Adipocyte (in vitro differentiated cells): ENCODE results near the gene GPR137B.

Source experiments
- DNase-seq: peaks from one replicate; pipeline ENCODE4 v3.0.0-alpha.2; 2015; ENCODE audit warnings: low read depth
- H3K27me3 ChIP-seq: replicated peaks from 2 replicates; pipeline ENCODE4 v1.7.0; 2013; ENCODE audit warnings: mild to moderate bottlenecking, low read length, moderate library complexity; ENCODE audit not compliant: control insufficient read depth, insufficient read depth
- H3K36me3 ChIP-seq: 2 replicates; pipeline ENCODE4 v1.7.0; 2013; ENCODE audit warnings: low read length, mild to moderate bottlenecking, moderate library complexity; ENCODE audit not compliant: control insufficient read depth, insufficient read depth, severe bottlenecking
- H3K4me1 ChIP-seq: 2 replicates; pipeline ENCODE4 v1.7.0; 2013; ENCODE audit warnings: mild to moderate bottlenecking, low read length, moderate library complexity; ENCODE audit not compliant: control insufficient read depth, insufficient read depth
- H3K4me3 ChIP-seq: 2 replicates; pipeline ENCODE4 v1.7.0; 2013; ENCODE audit warnings: mild to moderate bottlenecking, low read length, moderate library complexity
- H3K9ac ChIP-seq: 2 replicates; pipeline ENCODE4 v1.7.0; 2013; ENCODE audit warnings: mild to moderate bottlenecking, low read length, moderate library complexity
- H3K9me3 ChIP-seq: 2 replicates; pipeline ENCODE4 v1.7.0; 2013; ENCODE audit warnings: mild to moderate bottlenecking, low read length, moderate library complexity; ENCODE audit not compliant: control insufficient read depth

The GPR137B gene

DNA sequence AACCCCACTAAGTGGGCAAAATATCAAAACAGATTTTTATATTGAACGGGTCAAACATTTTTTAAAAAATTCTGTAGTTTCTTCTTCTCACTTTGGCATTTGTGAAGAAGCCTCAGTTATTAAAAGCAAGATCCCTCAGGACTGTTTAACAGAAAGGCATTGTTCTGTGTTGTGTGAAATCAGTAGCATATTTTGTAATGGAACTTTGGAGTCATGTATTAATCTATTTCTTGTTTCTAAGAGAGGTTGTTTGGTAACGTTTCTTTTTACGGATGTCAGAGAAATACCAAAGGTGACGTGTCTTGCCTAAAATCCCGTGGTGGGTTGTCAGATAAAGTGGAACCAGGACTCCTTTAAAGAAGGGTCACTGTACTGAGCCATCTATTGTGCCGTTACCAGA is 23.7 kb downstream of the GPR137B start:
- no peak overlapping the region for H3K9ac ChIP-seq
- H3K27me3 ChIP-seq = no peaks in the 10 kb centered on the region
- H3K4me3 ChIP-seq = no peak overlapping the region
- H3K36me3 ChIP-seq = no peaks in the 10 kb centered on the region
- DNase-seq = no peak
- peaks cover 10% of the 10 kb centered on the region for H3K4me1 ChIP-seq
- H3K9me3 ChIP-seq = peaks cover 14% of the 10 kb centered on the region

DNA sequence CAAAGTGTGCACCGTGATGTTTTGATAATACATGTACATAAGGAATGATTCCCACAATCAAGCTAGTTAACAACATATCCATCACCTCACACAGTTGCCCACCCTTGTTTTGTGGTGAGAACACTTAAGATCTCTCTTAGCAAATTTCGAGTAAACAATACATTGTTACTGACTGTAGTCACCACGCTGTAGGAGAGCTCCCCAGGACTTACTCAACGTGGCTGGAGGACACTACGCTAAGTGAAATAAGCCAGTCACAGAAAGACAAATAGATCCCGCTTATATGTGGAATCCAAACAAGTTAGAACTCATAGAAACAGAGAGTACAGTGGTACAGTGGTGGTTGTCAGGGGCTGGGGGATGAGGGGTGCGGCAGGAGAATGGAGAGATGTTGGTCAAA is 24.8 kb downstream of the GPR137B start:
- Histone ChIP-seq H3K36me3 (no peaks in the 10 kb centered on the region), H3K27me3 (no peaks in the 10 kb centered on the region), H3K4me1 (peaks cover 13% of the 10 kb centered on the region), H3K4me3 (no peak overlapping the region), H3K9me3 (peaks cover 3% of the 10 kb centered on the region), H3K9ac (no peak overlapping the region)
- DNase-seq = no peak

DNA sequence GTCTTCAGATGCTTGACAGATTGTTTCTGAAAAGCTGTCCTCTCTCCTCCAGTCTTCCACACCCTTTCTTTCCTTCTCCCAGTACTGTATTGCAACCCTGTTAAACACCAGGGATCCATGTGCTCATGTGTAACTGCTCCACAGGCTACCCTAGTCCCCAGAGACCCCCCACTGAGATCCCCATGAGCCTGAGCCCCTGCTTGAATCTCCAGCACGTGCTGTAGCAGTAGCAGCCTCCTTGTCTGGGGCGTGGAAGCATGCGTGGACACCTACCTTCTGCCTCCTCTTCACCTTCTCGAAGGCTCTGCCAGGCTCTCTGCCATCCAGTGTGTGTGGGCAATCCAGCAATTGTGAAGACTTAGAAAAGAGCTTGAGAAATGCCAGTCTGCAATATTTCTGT is 25.2 kb downstream of the GPR137B start:
- no peak for DNase-seq
- no peak overlapping the region for H3K9ac ChIP-seq
- peaks cover 18% of the 10 kb centered on the region for H3K4me1 ChIP-seq
- H3K4me3 ChIP-seq = no peak overlapping the region
- H3K36me3 ChIP-seq = no peaks in the 10 kb centered on the region
- H3K27me3 ChIP-seq = no peaks in the 10 kb centered on the region
- no peaks in the 10 kb centered on the region for H3K9me3 ChIP-seq

DNA sequence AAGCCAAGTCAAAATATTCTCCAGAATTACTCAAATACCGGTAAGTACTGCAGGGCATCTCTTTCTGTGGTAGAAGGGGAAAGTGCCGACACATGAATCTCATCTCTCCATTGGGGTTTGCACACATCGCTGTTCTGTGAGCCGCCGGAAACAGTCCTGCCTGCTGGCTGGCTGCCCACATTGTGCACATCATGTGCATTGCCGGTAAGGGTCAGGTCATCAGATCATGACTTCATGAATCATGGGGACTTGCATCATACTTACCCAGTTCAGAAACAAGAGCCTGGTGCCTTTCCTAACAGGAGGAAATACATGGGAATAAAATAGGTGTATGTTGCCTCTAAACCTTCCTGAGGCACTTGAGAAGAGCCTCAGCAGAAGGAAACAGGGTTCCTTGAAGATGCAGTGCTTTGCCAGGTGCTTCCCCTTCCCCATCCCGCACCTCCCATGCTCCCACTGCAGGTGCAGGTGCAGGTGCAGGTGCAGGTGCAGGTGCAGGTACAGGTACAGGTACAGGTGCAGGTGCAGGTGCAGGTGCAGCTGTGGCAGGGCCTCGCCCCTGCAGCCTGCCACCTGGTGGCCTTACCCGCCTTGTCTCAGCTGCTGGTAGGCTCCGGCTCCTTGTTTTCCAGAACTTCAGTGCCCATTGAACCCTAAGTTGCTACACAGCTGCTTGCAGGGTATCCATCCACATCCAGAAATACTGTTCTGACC is 26.5 kb downstream of the GPR137B start:
- no peaks in the 10 kb centered on the region for H3K36me3 ChIP-seq
- peaks cover 18% of the 10 kb centered on the region for H3K4me1 ChIP-seq
- no peaks in the 10 kb centered on the region for H3K27me3 ChIP-seq
- no peak overlapping the region for H3K4me3 ChIP-seq
- H3K9ac ChIP-seq = no peak overlapping the region
- DNase-seq = no peak
- H3K9me3 ChIP-seq = no peaks in the 10 kb centered on the region

DNA sequence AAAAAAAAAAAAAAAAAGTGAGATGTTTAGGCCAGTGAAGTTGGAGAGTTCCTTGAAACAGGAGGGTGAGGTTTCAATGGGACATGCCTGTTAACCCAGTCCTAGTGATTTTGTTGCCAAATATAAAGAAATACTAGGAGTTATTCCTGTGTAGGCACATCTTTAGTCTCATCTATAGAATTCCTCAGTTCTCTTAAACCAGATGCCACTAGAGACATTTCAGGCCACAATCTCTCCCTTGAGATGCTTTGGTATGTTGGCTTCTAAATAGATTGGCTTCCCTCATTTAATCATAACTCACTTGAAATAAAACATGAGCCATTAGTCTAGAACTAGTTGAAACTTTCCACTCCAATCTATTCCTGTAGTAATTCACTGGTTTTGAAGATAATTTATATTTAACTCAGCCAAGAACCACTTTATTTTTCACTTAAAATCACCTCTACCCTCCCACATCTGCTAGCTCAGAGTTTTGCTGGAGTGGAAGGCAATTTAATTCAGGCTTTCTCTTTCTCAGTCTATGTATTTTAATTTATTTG is 29.8 kb downstream of the GPR137B start:
- no peak overlapping the region for H3K9ac ChIP-seq
- no peaks in the 10 kb centered on the region for H3K9me3 ChIP-seq
- H3K4me3 ChIP-seq = no peak overlapping the region
- H3K36me3 ChIP-seq = no peaks in the 10 kb centered on the region
- H3K4me1 ChIP-seq = peaks cover 18% of the 10 kb centered on the region
- DNase-seq = peak; percentile 49
- H3K27me3 ChIP-seq = no peaks in the 10 kb centered on the region

DNA sequence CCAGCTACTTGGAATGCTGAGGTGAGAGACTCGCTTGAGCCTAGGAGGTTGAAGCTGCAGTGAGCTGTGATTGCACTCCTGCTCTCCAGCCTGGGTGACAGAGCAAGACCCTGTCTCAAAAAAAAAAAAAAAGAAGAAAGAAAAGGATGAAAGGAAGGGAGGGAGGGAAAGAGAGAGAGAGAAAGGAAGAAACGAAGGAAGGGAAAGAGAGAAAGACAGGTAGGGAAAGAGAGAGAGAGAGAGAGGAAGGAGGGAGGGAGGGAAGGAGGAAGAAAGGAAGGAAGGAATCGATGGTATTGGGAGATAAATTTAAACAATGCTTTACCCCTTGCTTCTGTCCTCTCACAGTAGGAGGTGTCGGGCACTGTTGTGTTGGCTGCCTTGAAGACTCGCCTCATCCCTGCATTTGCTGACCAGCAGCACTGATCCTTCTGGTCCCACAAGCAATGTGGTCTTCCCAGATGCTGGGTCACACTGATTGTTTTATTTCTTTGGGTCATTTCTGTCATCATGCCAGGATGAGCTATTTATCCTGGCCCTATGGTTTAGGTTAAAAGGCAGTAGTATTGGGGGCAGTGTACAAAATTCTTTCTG is 30.9 kb downstream of the GPR137B start:
- no peak for DNase-seq
- H3K9ac ChIP-seq = no peak overlapping the region
- H3K9me3 ChIP-seq = no peaks in the 10 kb centered on the region
- peaks cover 18% of the 10 kb centered on the region for H3K4me1 ChIP-seq
- no peaks in the 10 kb centered on the region for H3K36me3 ChIP-seq
- H3K27me3 ChIP-seq = no peaks in the 10 kb centered on the region
- H3K4me3 ChIP-seq = no peak overlapping the region

DNA sequence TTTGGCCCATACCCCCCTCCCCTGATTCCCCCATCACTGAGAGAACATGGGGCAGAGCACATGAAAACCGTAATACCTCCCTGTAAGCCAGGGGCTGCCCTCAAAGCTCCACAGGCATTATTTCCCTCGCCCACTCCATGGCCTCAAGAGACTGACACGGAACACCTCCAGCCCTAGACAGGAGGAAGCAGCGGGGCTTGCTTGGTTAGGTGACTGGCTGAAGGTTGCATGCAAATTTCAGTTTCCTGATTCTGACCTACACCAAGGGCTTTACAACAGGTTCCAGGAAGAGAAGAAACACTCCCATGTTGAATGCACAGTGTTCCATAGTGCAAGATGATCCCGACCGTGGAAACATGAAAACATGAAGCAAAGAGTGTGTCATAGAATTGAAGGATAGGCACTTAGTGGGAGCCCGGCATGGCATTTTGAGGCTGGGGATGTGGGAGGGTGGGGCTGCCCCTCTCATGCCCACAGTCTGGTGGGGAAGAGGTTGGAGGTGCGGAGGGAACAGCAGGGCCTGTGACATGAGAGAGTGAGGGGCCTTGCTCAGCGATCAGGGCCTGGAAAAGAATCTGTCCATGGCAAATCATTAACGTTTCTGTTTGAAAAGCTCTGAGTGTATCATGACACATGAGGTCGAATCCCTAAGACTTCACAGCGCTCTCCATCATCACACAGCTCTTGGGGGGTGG is 33.5 kb downstream of the GPR137B start:
- Histone ChIP-seq H3K4me3 (no peak overlapping the region), H3K36me3 (peaks cover under 1% of the 10 kb centered on the region), H3K9ac (no peak overlapping the region)

DNA sequence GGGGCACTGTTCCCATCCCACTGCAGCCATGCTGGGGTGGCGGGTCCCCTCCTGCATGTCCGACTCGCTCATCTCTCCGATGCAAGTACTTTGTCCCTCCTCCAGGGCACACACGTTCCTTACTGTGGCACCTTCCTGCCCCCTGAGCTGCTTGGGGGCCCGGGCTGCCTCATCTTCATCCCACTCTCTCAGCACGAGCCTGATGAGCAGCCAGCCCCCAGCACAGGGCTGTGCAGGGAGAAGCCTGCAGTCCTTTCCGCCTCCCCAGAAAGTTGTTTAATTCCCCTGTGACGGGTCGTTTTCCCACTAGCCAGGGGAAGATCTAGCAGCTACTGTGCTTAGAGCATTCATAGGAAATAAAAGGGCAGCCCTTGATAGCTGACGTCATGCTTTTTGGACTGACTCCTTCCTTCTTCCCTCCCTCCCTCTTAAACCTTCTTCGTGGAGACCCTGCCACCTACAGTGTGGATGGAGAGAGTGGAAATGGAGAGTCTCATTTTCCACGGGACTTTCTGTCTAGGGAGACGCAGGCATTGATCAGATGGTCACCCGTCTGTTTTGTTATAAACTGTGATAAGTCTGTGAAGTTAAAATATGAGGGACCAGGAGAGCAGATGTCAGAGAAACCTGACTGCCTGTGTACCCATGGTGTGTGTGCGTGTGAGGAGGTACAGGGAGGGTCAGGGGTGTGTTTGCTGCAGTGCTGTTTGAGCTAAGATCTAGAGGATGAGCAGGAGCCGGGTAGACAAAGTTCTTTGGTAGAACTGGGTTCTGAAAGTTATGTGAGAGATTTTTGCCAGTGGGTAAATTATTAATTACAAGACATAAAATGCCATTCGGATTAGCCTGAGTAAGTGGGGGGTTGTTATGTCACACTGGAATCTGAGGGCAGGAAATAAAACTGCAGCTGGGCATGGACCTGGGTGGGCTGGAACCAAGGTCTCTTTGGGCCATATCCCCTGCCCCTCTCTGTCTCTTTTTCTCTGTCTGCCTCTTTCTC is 34.3 kb downstream of the GPR137B start:
- no peak overlapping the region for H3K4me3 ChIP-seq
- no peak overlapping the region for H3K9ac ChIP-seq
- no peaks in the 10 kb centered on the region for H3K27me3 ChIP-seq
- H3K36me3 ChIP-seq = peaks cover 8% of the 10 kb centered on the region
- DNase-seq = no peak
- H3K4me1 ChIP-seq = peaks cover 8% of the 10 kb centered on the region
- no peaks in the 10 kb centered on the region for H3K9me3 ChIP-seq

More for the DNA sequence above, 33.5 kb downstream of the GPR137B start:
- Histone ChIP-seq H3K4me1 (peaks cover 8% of the 10 kb centered on the region), H3K27me3 (no peaks in the 10 kb centered on the region), H3K9me3 (no peaks in the 10 kb centered on the region)
- DNase-seq = no peak

DNA sequence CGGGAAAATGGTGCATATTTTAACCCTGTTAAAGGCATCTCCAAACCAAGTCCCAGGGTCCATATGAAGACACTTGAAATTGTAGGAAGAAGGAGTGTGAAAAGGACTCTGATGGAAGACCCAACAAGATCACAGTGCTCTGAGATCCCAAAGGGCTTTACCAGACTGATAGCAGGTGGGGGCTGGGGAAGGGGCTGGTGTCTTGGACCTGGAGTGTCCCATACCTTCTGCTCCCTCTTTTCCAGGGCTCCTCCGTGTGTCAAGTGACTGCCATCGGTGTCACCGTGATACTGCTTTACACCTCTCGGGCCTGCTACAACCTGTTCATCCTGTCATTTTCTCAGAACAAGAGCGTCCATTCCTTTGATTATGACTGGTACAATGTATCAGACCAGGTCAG is 37.3 kb downstream of the GPR137B start:
- Histone ChIP-seq H3K9ac (no peak overlapping the region), H3K36me3 (peaks cover 18% of the 10 kb centered on the region), H3K4me1 (no peaks in the 10 kb centered on the region), H3K4me3 (no peak overlapping the region), H3K9me3 (no peaks in the 10 kb centered on the region), H3K27me3 (no peaks in the 10 kb centered on the region)
- DNase-seq = no peak

DNA sequence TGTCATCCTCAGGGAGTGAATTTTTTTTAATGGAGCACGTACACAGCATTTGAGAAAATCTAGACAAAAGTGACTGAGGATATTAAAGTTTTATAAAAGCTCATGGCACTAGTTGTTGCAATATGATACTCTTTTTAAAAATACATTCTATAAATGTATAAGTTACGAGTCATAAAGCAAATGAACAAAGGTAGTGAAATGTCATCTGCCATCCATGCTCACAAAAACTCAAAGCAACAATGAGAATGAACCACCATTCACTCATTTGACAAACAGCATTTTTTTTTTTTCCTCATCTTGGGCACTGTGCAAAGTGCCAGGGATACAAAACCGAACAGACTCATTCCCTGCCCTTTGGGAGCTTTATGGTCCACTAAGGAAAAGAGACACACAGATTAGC is 38.7 kb downstream of the GPR137B start:
- H3K9ac ChIP-seq = no peak overlapping the region
- H3K27me3 ChIP-seq = no peaks in the 10 kb centered on the region
- no peak overlapping the region for H3K4me3 ChIP-seq
- peaks cover 18% of the 10 kb centered on the region for H3K36me3 ChIP-seq
- H3K4me1 ChIP-seq = no peaks in the 10 kb centered on the region
- peak; percentile 14 for DNase-seq
- H3K9me3 ChIP-seq = no peaks in the 10 kb centered on the region
